ENCODE measurements around the gene MACROD2. TPM values are rescaled to one million over a fixed set of nuclear protein-coding genes. Genes with fewer than 3 reads are reported as not detected.

The MACROD2 gene
- total RNA-seq, 1 experiment from 2014 or later, result 3.7 TPM

- no peak overlapping the region for H3K27ac ChIP-seq (ENCODE audit: low read depth, low read length)
- ATAC-seq, result peak; percentile 69
- no peaks in the 10 kb centered on the region for H3K79me2 ChIP-seq (ENCODE audit: insufficient read depth, low read length)
- H4K20me1 ChIP-seq (ENCODE audit: insufficient read depth), result no peaks in the 10 kb centered on the region
- H3K4me3 ChIP-seq (replicated peaks in 1 of 2; ENCODE audit: low read depth in 1 of 2, low read length in 2 of 2), result no peak overlapping the region
- intact Hi-C loops (cut with micrococcal nuclease), result loop anchor here (10.0 kb wide), 1 partner anchor 614 kb away; the partner anchor contains the start of gene FLRT3
- no peak overlapping the region for H3K9ac ChIP-seq (ENCODE audit: low read length)
- no peaks in the 10 kb centered on the region for H3K9me2 ChIP-seq (ENCODE audit: insufficient read depth)
- H3K4me2 ChIP-seq (ENCODE audit: low read length), result no peak overlapping the region
- no TSS peak for BruUV-seq (replicated peaks)
- H3K4me1 ChIP-seq (ENCODE audit: control insufficient read depth in 1 of 2, insufficient read depth in 2 of 2, low read length in 2 of 2), result peaks cover 2 to 10% of the 10 kb centered on the region in 2 experiments; a peak in 2 of 4 replicates
- no peak overlapping the region for H2AFZ ChIP-seq (ENCODE audit: low read depth, low read length, poor library complexity, severe bottlenecking)
- CTCF ChIA-PET, result no interaction called here
- no peak for DNase-seq (ENCODE audit: low read depth, low spot score)
- no peaks in the 10 kb centered on the region for H3K36me3 ChIP-seq (ENCODE audit: control insufficient read depth in 1 of 2, insufficient read depth in 2 of 2, low read length in 2 of 2)
- POLR2A ChIA-PET, result no interaction called here
- no peaks in the 10 kb centered on the region for H3K27me3 ChIP-seq (ENCODE audit: insufficient read depth, low read length)
- no peaks in the 10 kb centered on the region for H3K9me3 ChIP-seq (ENCODE audit: control insufficient read depth in 1 of 2, insufficient read depth in 1 of 2, low read depth in 1 of 2, low read length in 2 of 2)
- RAD21 ChIA-PET (ENCODE audit: low non-redundant PET in 1 of 2, low total read pairs in 2 of 2, uncharacterized antibody in 2 of 2, unreplicated experiment in 2 of 2), result no interaction called here
- TF ChIP-seq YY1 (IDR thresholded peaks at IDR 0.05; ENCODE audit: extremely low read depth, insufficient replicate concordance, low read depth, low read length), result no peak
- no peak for TF ChIP-seq POLR2A (IDR thresholded peaks at IDR 0.05; ENCODE audit: borderline replicate concordance, extremely low read depth, insufficient read depth, insufficient read length)
- no peak for TF ChIP-seq EGR1 (IDR thresholded peaks at IDR 0.05; ENCODE audit: low read depth)
- TF ChIP-seq RAD21 (IDR thresholded peaks at IDR 0.05; ENCODE audit: low read depth), result peak; percentile 39; the same call in 1 of the 2 replicates
- TF ChIP-seq CTCF (IDR thresholded peaks at IDR 0.05 in 2 of 3, conservative IDR thresholded peaks at IDR 0.05 in 1 of 3; ENCODE audit: borderline replicate concordance in 1 of 3, insufficient read depth in 1 of 3, low read depth in 2 of 3, low read length in 2 of 3), result peak in 2 of 3 experiments; percentile 40 to 48; a peak in 4 of 6 replicates
- TF ChIP-seq ZNF274 (IDR thresholded peaks at IDR 0.05; ENCODE audit: low read depth, low read length), result no peak
- TF ChIP-seq FOSL1 (IDR thresholded peaks at IDR 0.05; ENCODE audit: low read depth), result no peak
- TF ChIP-seq ZBTB33 (IDR thresholded peaks at IDR 0.05; ENCODE audit: extremely low read depth, insufficient replicate concordance, low read length), result no peak
These were observed 953.1 kb downstream of the MACROD2 start for GRCh38 chr20:14948416-14948815.

Data from HCT116 (cell line).